Naive thymus-derived CD8-positive, alpha-beta T cell (primary cell): ENCODE measurements around the gene MEIOB. TPM values are rescaled to one million over a fixed set of nuclear protein-coding genes. Genes with fewer than 3 reads are reported as not detected.
A peak's percentile ranks its signal among the peaks of the same experiment; 100 is the strongest.
"Not testable (repeated sequence)": the region's sequence is repeated elsewhere in the genome, so short reads cannot be mapped to it uniquely, and the experiment has no call there.

Experiments
- ATAC-seq, 2 donors: fragments of 150-1000 bp; cut with Tn5 transposase in 1 of 2; sonication (Bioruptor Pico), chemical (Tn5 transposase) in 1 of 2; 1 replicate in 1 of 2; 2 replicates in 1 of 2; pipeline ENCODE4 v1.10.0; 2021; ENCODE audit warnings: mild to moderate bottlenecking in 2 of 2, moderate library complexity in 2 of 2
- POLR2A ChIA-PET: fragments of 350-600 bp; sonication (Branson Sonifier 250); formaldehyde crosslinking; loops from one replicate; lab custom pipeline; 2021; ENCODE audit warnings: antibody characterized with exemption; lab: Charles Lee
- DNase-seq, 10 donors: peaks; one replicate each; pipeline versions ENCODE4 v3.0.0 to v3.0.0-alpha.2; 2020 to 2022
- H3K27ac Mint-ChIP-seq, 10 donors: one replicate each; pipeline ENCODE4 v1.8.0; 2020 to 2022; ENCODE audit warnings: mild to moderate bottlenecking in 10 of 10, mixed read lengths in 10 of 10, moderate library complexity in 4 of 10, inconsistent platforms in 1 of 10
- H3K27me3 Mint-ChIP-seq, 5 donors: one replicate each; pipeline ENCODE4 v1.8.0; 2021 to 2022; ENCODE audit warnings: mixed read lengths in 5 of 5
- H3K36me3 Mint-ChIP-seq, 3 donors: one replicate each; pipeline ENCODE4 v1.8.0; 2020 to 2022; ENCODE audit warnings: mixed read lengths in 3 of 3, mild to moderate bottlenecking in 2 of 3, inconsistent platforms in 1 of 3
- H3K4me1 Mint-ChIP-seq, 4 donors: one replicate each; pipeline ENCODE4 v1.8.0; 2021 to 2022; ENCODE audit warnings: mixed read lengths in 4 of 4
- H3K4me3 Mint-ChIP-seq, 10 donors: one replicate each; pipeline ENCODE4 v1.8.0; 2020 to 2022; ENCODE audit warnings: mild to moderate bottlenecking in 10 of 10, mixed read lengths in 10 of 10, moderate library complexity in 6 of 10, inconsistent platforms in 1 of 10
- H3K9me3 Mint-ChIP-seq, 9 donors: one replicate each; pipeline ENCODE4 v1.8.0; 2020 to 2022; ENCODE audit warnings: mixed read lengths in 9 of 9, mild to moderate bottlenecking in 3 of 9, inconsistent platforms in 1 of 9, moderate library complexity in 1 of 9
- polyA plus RNA-seq, 3 donors: library from polyadenylated mRNA; unstranded; fragments of 300-500 nt; fragmentation: Illumina TruSeq; gene quantifications; one replicate each; pipeline ENCODE4 v1.2.3, GENCODE V29; 2021
- total RNA-seq, 8 experiments: library from RNA in 2 of 8; stranded (reverse) in 2 of 8; gene quantifications; one replicate each; pipeline ENCODE4 v1.2.3 and lab custom pipeline; 2021 to 2026

Gene MEIOB
- total and polyA plus RNA-seq, 5 experiments from 2014 or later: not detected

DNA sequence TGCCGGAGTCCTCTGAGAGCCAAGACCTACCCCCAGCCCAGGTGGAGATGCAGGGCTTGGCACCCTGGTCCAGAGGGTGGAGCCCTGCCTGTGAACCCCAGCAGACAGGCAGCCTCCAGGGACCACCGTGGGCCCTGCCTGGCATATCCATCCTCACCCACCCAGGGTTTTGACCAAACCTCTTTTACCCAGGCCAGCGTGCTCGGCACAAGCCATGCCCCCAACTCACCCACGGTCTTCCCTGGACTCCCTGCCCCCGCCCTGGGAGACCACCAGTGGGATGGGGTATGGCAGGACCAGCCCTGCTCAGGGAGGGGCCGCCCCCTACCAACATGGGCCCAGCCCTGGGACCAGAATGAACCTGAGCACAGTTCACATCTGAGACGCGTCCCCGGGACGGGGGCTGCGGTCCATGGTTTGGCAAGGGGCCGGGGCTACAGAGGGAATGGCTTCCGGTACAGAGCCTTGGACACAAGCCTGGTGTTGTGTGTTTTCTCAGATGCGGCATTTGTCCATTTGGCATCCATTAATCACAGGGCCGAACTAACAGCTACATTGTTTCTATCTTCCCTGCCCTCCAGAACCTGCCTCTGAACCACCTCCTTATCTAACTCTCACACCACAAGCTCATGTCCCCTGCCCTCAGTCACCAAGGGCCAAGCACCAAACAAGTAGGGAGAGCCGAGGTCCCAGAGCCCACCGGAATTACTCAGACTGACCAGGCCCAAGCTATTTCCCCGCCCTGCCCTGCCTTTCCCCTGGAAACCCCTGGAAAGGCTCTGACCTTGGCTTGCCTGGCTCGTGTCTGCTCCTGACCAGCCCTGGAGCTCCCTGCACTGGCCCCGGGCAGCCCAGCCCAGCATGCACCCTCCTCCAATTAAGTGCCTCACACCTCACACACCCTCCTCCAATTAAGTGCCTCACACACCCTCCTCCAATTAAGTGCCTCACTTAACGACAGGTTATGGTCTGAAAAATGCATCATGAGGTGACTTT lies 32.2 kb upstream of the MEIOB start:
- Mint-ChIP-seq H3K27me3 (peaks cover 0 to 19% (median 9%) of the 10 kb centered on the region in 5 donors), H3K9me3 (no peaks in the 10 kb centered on the region), H3K27ac (peak overlapping the region in 1 of 10 donors; percentile 43), H3K4me1 (peaks cover 0 to 3% (median 0%) of the 10 kb centered on the region in 4 donors), H3K4me3 (no peak overlapping the region), H3K36me3 (no peaks in the 10 kb centered on the region)
- POLR2A ChIA-PET: no interaction called here
- DNase-seq: no peak
- ATAC-seq: no peak

DNA sequence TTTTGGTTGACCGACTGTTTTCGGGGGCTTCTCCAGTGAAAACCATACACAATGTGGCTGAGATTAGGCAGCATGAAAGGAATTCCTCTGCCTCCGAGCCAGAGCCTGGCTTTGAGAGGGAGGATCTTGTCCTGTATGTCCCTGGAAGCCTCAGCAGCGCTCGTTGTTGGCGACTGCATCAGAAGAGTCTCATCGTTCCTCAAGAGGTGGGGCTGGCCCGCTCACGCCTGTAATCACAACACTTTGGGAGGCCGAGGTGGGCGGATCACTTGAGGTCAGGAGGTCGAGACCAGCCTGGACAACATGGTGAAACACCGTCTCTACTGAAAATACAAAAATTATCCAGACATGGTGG lies 31.2 kb upstream of the MEIOB start:
- Mint-ChIP-seq H3K9me3 (no peaks in the 10 kb centered on the region), H3K4me3 (no peak overlapping the region), H3K4me1 (no peaks in the 10 kb centered on the region), H3K36me3 (no peaks in the 10 kb centered on the region), H3K27me3 (peaks cover 0 to 9% (median 4%) of the 10 kb centered on the region in 5 donors), H3K27ac (no peak overlapping the region)
- POLR2A ChIA-PET: no interaction called here
- DNase-seq (no peak), ATAC-seq (no peak)

DNA sequence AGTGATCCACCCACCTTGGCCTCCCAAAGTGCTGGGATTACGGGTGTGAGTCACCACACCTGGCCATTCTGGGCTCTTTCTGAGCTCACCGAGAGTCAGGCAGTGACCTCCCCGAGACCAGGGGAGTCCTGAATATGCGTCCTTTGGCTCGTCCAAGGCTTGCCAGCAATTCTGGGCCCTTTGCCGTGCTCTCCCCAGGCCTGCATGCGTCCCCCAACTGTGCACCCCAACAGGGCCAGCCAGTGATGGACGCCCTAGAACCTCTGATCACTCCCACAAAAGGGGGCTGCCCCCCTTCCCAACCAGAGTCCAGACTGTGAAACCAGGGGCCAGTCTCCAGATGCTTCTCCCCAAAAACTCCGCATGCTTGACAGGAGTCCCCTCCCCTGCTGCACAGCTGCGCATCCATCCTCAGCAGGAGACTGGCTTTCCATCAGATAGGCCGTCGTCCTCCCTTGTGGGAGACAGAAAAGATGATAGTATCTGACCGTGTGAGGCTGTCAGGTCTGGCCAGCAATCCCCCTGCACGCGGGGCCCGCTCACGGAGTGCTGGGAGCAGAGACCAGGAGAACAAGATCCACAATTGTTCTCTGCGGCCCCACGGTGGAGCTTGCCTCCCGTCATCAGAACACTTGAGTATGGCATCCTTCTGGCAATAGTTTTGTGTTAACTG lies 30.7 kb upstream of the MEIOB start:
- Mint-ChIP-seq H3K9me3 (no peaks in the 10 kb centered on the region), H3K4me1 (no peaks in the 10 kb centered on the region), H3K27ac (no peak overlapping the region), H3K27me3 (peaks cover 0 to 9% (median 4%) of the 10 kb centered on the region in 5 donors), H3K4me3 (no peak overlapping the region), H3K36me3 (no peaks in the 10 kb centered on the region)
- POLR2A ChIA-PET: no interaction called here
- ATAC-seq (no peak), DNase-seq (no peak)

DNA sequence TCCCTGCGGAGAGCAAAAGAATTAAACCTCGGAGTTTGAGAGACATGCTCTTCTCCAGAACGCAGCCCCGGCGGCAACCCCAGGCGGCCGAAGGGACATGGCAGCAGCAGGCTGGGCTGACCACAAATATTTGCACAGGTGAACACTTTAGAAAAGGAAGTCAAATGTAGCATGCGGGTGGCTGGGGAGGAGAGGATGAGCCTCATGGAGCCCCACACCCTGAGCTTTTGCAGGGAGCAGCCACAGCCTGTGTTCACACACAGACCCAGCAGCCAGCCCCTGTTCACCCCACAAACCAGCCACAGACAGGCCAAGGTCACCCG lies 28.4 kb upstream of the MEIOB start:
- POLR2A ChIA-PET: no interaction called here
- Mint-ChIP-seq H3K36me3 (no peaks in the 10 kb centered on the region), H3K4me3 (no peak overlapping the region), H3K4me1 (no peaks in the 10 kb centered on the region), H3K27me3 (peaks cover 0 to 4% (median 0%) of the 10 kb centered on the region in 5 donors), H3K9me3 (no peaks in the 10 kb centered on the region), H3K27ac (no peak overlapping the region)
- ATAC-seq (no peak), DNase-seq (no peak)

DNA sequence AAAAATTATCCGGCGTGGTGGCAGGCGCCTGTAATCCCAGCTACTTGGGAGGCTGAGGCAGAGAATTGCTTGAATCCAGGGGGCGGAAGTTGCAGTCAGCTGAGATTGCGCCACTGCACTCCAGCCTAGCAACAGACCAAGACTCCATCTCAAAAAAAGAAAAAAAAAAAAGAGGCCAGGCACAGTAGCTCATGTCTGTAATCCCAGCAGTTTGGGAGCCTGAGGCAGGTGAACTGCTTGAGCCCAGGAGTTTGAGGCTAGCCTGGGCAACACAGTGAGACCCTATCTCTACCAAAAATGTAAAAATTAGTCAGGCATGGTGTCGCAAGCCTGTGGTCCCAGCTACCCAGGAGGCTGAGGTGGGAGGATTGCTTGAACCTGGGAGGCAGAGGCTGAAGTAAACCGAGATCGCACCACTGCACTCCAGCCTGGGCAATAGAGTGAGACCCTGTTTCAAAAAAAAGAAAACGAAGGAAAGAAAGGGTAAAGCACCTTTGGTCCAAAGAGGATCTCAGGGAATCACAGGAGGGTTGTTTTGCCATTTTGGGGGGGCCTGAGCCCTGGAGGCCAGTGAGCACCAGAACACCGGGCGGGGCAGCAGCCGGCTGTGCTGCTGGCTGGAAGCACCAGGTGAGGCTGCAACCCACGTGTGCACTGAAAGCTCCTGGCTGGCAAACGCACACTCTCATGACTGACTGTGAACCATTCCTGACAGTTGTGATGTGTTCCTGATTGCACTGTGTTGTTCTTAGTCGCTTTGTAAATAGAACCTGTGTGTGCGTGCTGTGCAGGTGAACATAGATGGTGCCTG lies 27.9 kb upstream of the MEIOB start:
- H3K27ac Mint-ChIP-seq: no peak overlapping the region
- no peaks in the 10 kb centered on the region for H3K9me3 Mint-ChIP-seq
- H3K4me3 Mint-ChIP-seq: no peak overlapping the region
- H3K36me3 Mint-ChIP-seq: no peaks in the 10 kb centered on the region
- H3K27me3 Mint-ChIP-seq: peaks cover 0 to 4% (median 0%) of the 10 kb centered on the region in 5 donors
- ATAC-seq: no peak
- POLR2A ChIA-PET: no interaction called here
- no peak for DNase-seq
- no peaks in the 10 kb centered on the region for H3K4me1 Mint-ChIP-seq

DNA sequence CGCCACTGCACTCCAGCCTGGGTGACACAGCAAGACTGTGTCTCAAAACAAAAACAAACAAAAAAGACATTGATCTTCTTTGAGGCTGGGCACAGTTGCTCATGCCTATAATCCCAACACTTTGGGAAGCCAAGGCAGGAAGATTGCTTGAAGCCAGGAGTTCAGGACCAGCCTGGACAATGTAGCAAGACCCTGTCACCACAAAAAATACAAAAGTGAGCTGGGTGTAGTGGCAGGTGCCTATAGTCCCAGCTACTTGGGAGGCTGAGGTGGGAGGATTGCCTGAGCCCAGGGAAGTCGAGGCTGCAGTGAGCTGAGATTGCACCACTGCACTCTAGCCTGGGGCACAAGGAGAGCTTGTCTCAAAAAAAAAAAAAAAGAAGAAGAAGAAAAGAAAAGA lies 25.7 kb upstream of the MEIOB start:
- H3K27me3 Mint-ChIP-seq, H3K4me1 Mint-ChIP-seq, H3K36me3 Mint-ChIP-seq, POLR2A ChIA-PET, H3K4me3 Mint-ChIP-seq, H3K9me3 Mint-ChIP-seq, ATAC-seq, DNase-seq: not testable (repeated sequence)
- peak overlapping the region in 1 of 10 donors; percentile 5 for H3K27ac Mint-ChIP-seq

DNA sequence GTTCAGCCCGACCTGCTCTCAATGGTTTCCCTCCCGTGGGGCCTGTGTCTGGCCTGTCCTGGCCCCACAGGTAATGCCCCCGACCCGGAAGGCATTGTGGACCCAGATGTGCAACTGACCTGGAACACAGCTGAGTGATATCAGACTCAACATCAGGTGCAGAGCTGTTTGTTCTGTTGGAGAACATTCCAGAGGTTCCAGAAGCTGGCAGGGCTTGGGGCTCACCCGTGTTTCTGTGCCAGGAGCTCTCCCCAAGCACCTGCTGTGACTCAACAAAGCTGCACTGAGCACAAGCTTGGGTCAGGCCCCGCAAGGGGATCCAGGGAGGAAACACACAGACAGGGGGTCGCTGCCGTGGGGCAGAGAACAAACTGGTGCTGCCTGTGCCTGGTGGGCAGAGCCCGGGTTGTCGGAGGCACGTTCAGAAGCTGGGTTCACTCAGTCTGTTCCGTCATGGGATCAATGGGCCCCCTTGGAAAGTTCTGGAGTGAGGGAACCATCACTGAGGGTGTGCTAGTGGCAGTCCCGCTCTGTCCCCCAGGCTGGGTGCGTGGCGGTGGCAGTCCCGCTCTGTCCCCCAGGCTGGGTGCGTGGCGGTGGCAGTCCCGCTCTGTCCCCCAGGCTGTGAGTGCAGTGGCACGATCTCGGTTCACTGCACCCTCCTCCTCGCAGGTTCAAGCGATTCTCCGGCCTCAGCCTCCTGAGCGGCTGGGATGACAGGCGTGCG lies 24.1 kb upstream of the MEIOB start:
- Mint-ChIP-seq H3K4me1 (no peaks in the 10 kb centered on the region), H3K27ac (peak overlapping the region in 1 of 10 donors; percentile 53), H3K36me3 (no peaks in the 10 kb centered on the region), H3K9me3 (no peaks in the 10 kb centered on the region), H3K4me3 (no peak overlapping the region), H3K27me3 (peaks cover 0 to 8% (median 4%) of the 10 kb centered on the region in 5 donors)
- POLR2A ChIA-PET: no interaction called here
- ATAC-seq (no peak), DNase-seq (no peak)

DNA sequence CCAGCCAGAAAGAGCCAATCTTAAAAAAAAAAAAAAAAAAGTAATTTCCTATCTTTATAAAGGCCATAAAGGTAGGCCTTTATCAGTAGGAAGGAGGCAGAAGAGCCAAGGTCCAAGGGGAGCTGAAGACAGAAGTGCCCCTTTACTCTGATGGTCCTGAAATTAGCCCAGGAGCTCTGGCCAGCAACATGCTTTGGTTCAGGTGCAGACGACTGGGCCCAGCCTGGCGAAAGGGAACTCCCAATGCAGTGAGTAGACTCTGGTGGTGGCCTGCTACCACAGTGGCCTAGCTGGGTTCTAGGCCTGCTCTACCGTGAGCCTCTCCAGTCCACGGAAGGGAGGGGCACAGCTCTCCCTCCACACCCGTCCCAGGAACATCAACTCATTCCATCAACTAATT lies 23.1 kb upstream of the MEIOB start:
- H3K9me3 Mint-ChIP-seq: no peaks in the 10 kb centered on the region
- H3K27ac Mint-ChIP-seq: peak overlapping the region in 1 of 10 donors; percentile 53
- H3K36me3 Mint-ChIP-seq: no peaks in the 10 kb centered on the region
- peaks cover 5 to 15% (median 9%) of the 10 kb centered on the region in 5 donors for H3K27me3 Mint-ChIP-seq
- no peak overlapping the region for H3K4me3 Mint-ChIP-seq
- DNase-seq (no peak), ATAC-seq (no peak)
- POLR2A ChIA-PET: interaction anchor here (1.3 kb wide), 1 partner anchor 11 kb away, joined by 3 read pairs; no protein-coding TSS in a partner anchor
- H3K4me1 Mint-ChIP-seq: no peaks in the 10 kb centered on the region

DNA sequence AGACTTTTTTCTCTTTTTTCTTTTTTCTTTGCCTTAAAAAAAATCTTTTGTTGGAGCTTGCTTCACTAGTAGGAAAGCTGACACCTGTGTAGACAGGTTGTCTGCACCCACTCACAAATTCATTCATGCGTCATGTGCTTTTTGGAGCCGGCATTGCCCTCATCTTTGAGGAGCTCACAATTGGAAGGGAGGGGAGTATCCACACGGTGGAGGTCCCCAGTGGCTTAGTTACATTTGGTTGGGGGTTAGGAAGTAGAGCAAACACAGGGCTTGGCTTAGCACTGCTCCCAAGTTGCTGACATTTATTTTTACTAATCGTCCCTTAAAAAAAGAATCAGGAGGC lies 18.7 kb upstream of the MEIOB start:
- POLR2A ChIA-PET: no interaction called here
- Mint-ChIP-seq H3K36me3 (no peaks in the 10 kb centered on the region), H3K9me3 (no peaks in the 10 kb centered on the region), H3K27ac (no peak overlapping the region), H3K27me3 (peaks cover 9 to 20% (median 12%) of the 10 kb centered on the region in 5 donors), H3K4me3 (no peak overlapping the region), H3K4me1 (no peaks in the 10 kb centered on the region)
- DNase-seq (no peak), ATAC-seq (no peak)

DNA sequence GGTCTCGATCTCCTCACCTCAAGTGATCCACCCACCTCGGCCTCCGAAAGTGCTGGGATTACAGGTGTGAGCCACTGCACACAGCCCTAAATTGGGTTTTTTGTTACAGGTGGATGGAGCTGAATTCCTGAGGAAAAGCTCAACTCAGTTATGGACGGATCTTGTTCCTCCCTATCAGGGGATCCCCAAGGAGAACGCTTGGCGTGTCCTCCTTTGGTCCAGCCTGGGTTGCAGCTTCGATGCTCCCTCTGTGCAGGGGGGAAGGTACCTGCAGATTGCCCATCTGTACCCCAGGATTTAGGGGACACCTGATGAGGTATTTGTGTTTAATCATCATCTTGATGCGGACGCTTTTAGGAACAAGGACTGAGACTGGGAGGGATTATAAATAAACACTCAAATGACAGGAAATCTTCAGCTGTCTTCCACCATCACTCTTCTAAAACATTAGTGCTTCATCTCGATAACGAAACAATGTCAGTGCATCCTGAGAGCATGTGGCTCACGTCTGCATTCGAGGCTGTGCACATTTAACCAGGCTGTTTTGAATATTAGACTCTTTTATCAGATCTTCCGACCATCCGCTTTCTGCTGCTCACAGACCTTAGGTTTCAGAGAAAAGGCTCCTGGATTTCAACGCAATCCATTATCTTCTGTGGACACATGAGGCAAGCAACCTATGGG lies 18.2 kb upstream of the MEIOB start:
- no peaks in the 10 kb centered on the region for H3K9me3 Mint-ChIP-seq
- ATAC-seq (no peak), DNase-seq (no peak)
- no peak overlapping the region for H3K4me3 Mint-ChIP-seq
- POLR2A ChIA-PET: no interaction called here
- H3K27ac Mint-ChIP-seq: peak overlapping the region in 1 of 10 donors; percentile 50
- no peaks in the 10 kb centered on the region for H3K36me3 Mint-ChIP-seq
- peaks cover 9 to 20% (median 12%) of the 10 kb centered on the region in 5 donors for H3K27me3 Mint-ChIP-seq
- H3K4me1 Mint-ChIP-seq: no peaks in the 10 kb centered on the region

DNA sequence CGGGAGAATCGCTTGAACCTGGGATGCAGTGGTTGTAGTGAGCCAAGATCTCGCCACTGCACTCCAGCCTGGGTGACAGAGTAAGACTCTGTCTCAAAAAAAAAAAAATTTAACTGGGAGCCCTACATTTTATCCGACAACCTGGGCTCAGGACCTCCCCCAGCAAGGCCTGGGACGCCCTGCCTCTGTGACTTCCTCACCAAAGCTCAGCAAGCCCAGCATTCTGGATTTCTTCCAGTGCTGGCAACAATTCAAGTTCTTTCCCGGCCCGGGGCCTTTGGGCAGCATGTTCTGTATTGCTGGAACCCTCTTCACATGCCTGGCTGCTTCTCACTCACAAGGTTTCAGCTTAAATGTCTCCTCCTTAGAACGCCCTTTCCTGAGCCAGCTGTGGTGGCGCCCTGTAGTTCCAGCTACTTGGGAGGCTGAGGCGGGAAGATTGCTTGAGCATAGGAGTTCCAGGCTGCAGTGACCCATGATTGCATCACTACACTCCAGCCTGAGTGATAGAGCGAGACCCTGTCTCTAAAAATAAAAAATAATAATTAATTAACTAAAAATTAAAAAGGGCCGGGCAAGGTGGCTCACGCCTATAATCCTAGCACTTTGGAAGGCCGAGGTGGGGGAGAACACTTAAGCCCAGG lies 15.9 kb upstream of the MEIOB start:
- Mint-ChIP-seq H3K9me3 (no peaks in the 10 kb centered on the region), H3K4me1 (no peaks in the 10 kb centered on the region), H3K4me3 (no peak overlapping the region), H3K36me3 (no peaks in the 10 kb centered on the region), H3K27me3 (peaks cover 7 to 20% (median 9%) of the 10 kb centered on the region in 5 donors), H3K27ac (no peak overlapping the region)
- ATAC-seq (no peak), DNase-seq (no peak)
- POLR2A ChIA-PET: no interaction called here
